Measurements from ENCODE around the gene PRUNE2. TPM values are rescaled to one million over a fixed set of nuclear protein-coding genes. Genes with fewer than 3 reads are reported as not detected.
A peak's percentile ranks its signal among the peaks of the same experiment; 100 is the strongest.

The PRUNE2 gene
- total and polyA plus RNA-seq, 2 of the 8 experiments (the other 6 are each of a cell fraction or from before 2014, with no cell fraction given): 5.5 to 13.3 TPM

- peaks cover 0 to 5% (median 2%) of the 10 kb centered on the region in 4 experiments; a peak in 4 of 7 replicates for H3K4me1 ChIP-seq (replicated peaks in 1 of 4; ENCODE audit: control insufficient read depth in 3 of 4, insufficient read depth in 4 of 4, low read length in 3 of 4)
- no peaks in the 10 kb centered on the region for H3K23me2 ChIP-seq (ENCODE audit: low read depth, low read length)
- H3K4me2 ChIP-seq (ENCODE audit: insufficient read depth in 1 of 2, low read depth in 2 of 2, low read length in 2 of 2): peak overlapping the region; percentile 23 to 33; a peak in 2 of 4 replicates
- H3K23ac ChIP-seq (ENCODE audit: insufficient read length): no peak overlapping the region
- H3K9ac ChIP-seq (replicated peaks in 1 of 4; ENCODE audit: extremely low read depth in 1 of 4, low read depth in 3 of 4, low read length in 3 of 4): no peak overlapping the region
- no peak overlapping the region for H2AFZ ChIP-seq (ENCODE audit: low read length)
- TF ChIP-seq TEAD4 (IDR thresholded peaks at IDR 0.05; ENCODE audit: low read depth, low read length) (peak; percentile 96), BRCA1 (IDR thresholded peaks at IDR 0.05; ENCODE audit: low read depth, low read length) (no peak), HDAC6 (IDR thresholded peaks at IDR 0.05; ENCODE audit: low read depth, low read length) (no peak), FOSL1 (IDR thresholded peaks at IDR 0.05; ENCODE audit: insufficient read depth, low read depth, low read length) (no peak)
- no peak overlapping the region for H2AK5ac ChIP-seq (ENCODE audit: low read depth, low read length)
- no peak overlapping the region for H3K4ac ChIP-seq (replicated peaks; ENCODE audit: insufficient read length, low read depth, low read length)
- 67% methylated on average over 2 of the region's 2 CpGs; no CpG with 5 or more reads in 1 of the 2 experiments for WGBS, 2 experiments (ENCODE audit: extremely low coverage in 1 of 2, insufficient coverage in 1 of 2, insufficient read length in 1 of 2, insufficient replicate concordance in 2 of 2, low coverage in 1 of 2, low lambda C conversion rate in 2 of 2, missing lambda C conversion rate in 1 of 2)
- H3K27ac ChIP-seq (ENCODE audit: low read depth, low read length): no peak overlapping the region
- no peak overlapping the region for H4K5ac ChIP-seq (ENCODE audit: insufficient read length, low read depth, low read length)
- no peaks in the 10 kb centered on the region for H3K79me1 ChIP-seq (ENCODE audit: low read depth, low read length)
- H3K79me2 ChIP-seq (ENCODE audit: control insufficient read depth in 1 of 2, insufficient read depth in 2 of 2, low read length in 2 of 2): no peaks in the 10 kb centered on the region
- H4K91ac ChIP-seq (replicated peaks; ENCODE audit: insufficient read length, low read length): no peak overlapping the region
- H3K14ac ChIP-seq (ENCODE audit: insufficient read length): no peak overlapping the region
- H2BK20ac ChIP-seq (ENCODE audit: low read length): no peak overlapping the region
- H3K56ac ChIP-seq (replicated peaks; ENCODE audit: insufficient read length, low read depth, low read length): no peak overlapping the region
- H3K4me3 ChIP-seq (ENCODE audit: extremely low read depth in 1 of 4, insufficient read depth in 2 of 4, low read depth in 3 of 4, low read length in 4 of 4): no peak overlapping the region
- H2BK12ac ChIP-seq (ENCODE audit: low read depth, low read length): no peak overlapping the region
- no peak for DNase-seq (ENCODE audit: low read depth in 1 of 2, low spot score in 2 of 2)
- H3K9me3 ChIP-seq (ENCODE audit: insufficient read depth in 2 of 2, low read depth in 1 of 2, low read length in 1 of 2): no peaks in the 10 kb centered on the region
- H2BK5ac ChIP-seq (ENCODE audit: low read depth, low read length): no peak overlapping the region
- POLR2A ChIA-PET (ENCODE audit: partially characterized antibody): no interaction called here
- peak; percentile 81 for FAIRE-seq
- no peak overlapping the region for H4K8ac ChIP-seq (ENCODE audit: extremely low read depth, insufficient read depth, low read length)
- no peaks in the 10 kb centered on the region for H3K36me3 ChIP-seq (ENCODE audit: control insufficient read depth in 2 of 4, insufficient read depth in 4 of 4, low read length in 3 of 4)
- H2BK120ac ChIP-seq (replicated peaks; ENCODE audit: low read depth, low read length): no peak overlapping the region
- no peaks in the 10 kb centered on the region for H4K20me1 ChIP-seq (replicated peaks in 1 of 2; ENCODE audit: control insufficient read depth in 1 of 2, insufficient read depth in 2 of 2, low read length in 2 of 2)
- CTCF ChIA-PET (ENCODE audit: partially characterized antibody): interaction anchor here (2.2 kb wide), 1 partner anchor 8 kb away, joined by 14 read pairs; no protein-coding TSS in a partner anchor
- no peak overlapping the region for H2BK15ac ChIP-seq (ENCODE audit: low read length)
- H3K18ac ChIP-seq (ENCODE audit: extremely low read depth, low read length): no peak overlapping the region
- no peaks in the 10 kb centered on the region for H3K27me3 ChIP-seq (replicated peaks in 1 of 4; ENCODE audit: control insufficient read depth in 3 of 4, extremely low read depth in 1 of 4, insufficient read depth in 3 of 4, low read length in 3 of 4)
Measured at GRCh38 chr9:76803083-76803482, 102.8 kb downstream of the PRUNE2 start.

All from H1 (cell line).